ENCODE measurements around the gene HTR2C.

DNA sequence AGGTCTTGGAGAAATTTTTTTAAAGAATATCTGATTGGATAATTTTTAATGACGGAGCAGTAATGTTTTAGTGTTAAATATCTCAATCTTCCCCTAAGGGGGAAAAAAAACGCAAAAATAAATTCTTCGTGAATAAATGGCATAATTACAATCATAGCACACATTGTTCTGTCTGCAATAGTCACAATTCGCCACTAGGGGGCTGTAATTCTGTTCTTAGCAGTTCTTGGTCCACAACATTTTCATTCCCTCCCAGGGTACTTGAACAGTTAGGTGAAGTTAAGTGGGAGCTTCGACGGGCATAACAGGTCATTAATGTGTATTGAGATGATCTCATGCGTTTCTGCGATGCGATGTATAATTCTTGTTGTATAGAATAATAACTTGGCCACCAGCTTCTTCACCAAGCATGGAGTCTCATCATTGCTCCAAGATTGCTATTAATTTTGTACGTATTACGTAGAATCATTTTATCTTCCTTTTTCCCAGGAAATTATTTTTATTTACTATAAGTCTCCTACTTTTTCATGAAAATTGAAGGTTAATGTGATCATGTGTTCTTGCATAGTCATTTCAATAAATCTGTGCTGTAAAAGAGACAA is 27.2 kb downstream of the HTR2C start:
- TF ChIP-seq EZH2 (IDR thresholded peaks at IDR 0.05) (no peak), EZH2phosphoT487 (IDR thresholded peaks at IDR 0.05) (no peak)
- TF ChIP-seq, protein P1, sequence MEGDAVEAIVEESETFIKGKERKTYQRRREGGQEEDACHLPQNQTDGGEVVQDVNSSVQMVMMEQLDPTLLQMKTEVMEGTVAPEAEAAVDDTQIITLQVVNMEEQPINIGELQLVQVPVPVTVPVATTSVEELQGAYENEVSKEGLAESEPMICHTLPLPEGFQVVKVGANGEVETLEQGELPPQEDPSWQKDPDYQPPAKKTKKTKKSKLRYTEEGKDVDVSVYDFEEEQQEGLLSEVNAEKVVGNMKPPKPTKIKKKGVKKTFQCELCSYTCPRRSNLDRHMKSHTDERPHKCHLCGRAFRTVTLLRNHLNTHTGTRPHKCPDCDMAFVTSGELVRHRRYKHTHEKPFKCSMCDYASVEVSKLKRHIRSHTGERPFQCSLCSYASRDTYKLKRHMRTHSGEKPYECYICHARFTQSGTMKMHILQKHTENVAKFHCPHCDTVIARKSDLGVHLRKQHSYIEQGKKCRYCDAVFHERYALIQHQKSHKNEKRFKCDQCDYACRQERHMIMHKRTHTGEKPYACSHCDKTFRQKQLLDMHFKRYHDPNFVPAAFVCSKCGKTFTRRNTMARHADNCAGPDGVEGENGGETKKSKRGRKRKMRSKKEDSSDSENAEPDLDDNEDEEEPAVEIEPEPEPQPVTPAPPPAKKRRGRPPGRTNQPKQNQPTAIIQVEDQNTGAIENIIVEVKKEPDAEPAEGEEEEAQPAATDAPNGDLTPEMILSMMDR (IDR thresholded peaks at IDR 0.05) = peak; percentile 93
